HG02642 (cell line): ENCODE data around the gene NAGS.
"Not testable (repeated sequence)": the region's sequence is repeated elsewhere in the genome, so short reads cannot be mapped to it uniquely, and the experiment has no call there.

ENCODE experiments used
- ATAC-seq: cut with Tn5 transposase; IDR thresholded peaks from one replicate; pipeline ENCODE4 v1.9.1; 2021; ENCODE audit warnings: mild to moderate bottlenecking; ENCODE audit not compliant: unreplicated experiment, poor library complexity

Gene NAGS

GRCh38 chr17:44037471-44037870 lies 33.0 kb downstream of the NAGS start:
- no peak for ATAC-seq

DNA sequence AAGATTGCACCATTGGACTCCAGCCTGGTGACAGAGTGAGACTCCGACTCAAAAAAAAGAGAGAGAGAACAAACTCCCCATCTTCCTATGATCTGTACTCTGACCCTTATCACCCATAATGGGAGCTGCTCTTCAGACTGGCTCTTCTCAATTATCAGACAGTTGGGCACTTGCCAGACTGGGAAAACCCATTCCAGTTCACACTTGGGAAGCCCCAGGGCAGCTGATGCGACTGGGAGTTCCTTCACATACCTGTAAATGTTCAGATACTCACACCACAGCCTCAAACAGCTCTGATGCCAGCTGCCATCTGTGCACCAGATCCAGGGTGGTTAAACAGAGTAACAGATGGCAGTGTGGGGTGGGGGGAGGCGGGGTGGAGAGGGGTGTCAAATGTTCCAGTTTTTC lies 34.2 kb downstream of the NAGS start:
- ATAC-seq: no peak

GRCh38 chr17:44039829-44040635 lies 35.6 kb downstream of the NAGS start:
- ATAC-seq: no peak

DNA sequence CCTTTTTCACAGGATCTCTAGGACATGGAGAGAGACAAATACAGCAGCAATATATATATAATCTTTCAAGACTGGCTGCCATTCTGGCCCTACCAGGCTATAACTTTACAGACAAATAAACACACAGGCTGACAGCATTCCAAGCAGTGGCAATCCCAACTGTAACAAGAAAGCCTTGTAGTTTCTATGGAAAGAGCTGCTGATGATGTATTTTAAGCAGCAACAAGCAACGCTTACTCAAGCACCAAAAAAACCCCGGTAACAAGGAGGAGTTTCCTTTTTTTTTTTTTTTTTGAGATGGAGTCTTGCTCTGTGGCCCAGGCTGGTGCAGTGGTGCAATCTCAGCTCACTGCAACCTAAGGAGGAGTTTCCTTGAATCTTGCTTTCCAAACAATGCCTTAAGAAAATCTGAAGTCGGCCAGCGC lies 38.9 kb downstream of the NAGS start:
- ATAC-seq: no peak

DNA sequence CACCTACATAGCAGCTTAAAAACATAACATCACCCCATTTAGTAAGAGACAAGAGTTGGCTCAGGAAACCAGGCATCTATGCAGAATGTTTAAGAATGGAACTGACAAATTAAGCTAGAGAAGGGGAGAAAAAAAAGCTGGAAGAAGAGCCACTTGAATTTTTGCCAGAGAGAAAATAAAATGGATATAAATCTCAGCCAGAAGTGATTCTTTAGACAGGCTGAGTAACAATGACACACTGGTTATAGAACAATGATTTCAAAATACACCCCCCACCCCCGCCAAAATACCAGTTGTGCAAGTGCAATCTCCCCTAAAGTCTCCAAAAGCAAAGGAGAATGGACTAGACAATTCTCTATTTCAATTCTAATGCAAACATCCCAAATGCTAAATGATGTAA lies 39.6 kb downstream of the NAGS start:
- no peak for ATAC-seq

DNA sequence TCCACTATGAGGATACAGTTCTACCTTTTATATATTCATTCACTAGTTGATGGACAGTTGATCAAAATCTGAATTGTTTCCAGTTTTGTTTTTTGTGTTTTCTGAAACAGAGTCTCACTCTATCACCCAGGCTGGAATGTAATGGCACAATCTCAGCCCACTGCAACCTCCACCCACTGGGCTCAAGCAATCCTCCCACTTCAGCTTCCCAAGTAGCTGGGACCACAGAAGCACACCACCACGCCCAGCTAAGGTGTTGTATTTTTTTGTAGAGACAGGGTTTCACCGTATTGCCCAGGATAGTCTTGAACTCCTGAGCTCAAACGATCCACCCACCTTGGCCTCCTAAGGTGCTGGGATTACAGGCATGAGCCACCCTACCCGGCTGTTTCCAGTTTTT lies 41.1 kb downstream of the NAGS start:
- no peak for ATAC-seq

DNA sequence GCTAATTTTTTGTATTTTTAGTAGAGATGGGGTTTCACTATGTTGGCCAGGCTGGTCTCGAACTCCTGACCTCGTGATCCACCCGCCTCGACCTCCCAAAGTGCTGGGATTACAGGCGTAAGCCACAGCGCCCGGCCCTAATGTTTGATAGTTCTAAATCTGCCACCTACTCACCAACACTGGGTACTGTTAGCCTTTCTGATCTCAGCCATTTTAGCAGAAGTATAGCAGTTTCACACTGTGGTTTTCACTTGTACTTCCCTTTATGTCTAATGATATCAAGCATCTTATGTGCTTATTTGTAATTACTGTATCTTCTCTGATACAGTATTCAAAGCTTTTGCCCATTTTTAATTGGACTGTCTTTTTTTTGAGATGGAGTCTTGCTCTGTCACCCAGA lies 42.5 kb downstream of the NAGS start:
- not testable (repeated sequence) for ATAC-seq

DNA sequence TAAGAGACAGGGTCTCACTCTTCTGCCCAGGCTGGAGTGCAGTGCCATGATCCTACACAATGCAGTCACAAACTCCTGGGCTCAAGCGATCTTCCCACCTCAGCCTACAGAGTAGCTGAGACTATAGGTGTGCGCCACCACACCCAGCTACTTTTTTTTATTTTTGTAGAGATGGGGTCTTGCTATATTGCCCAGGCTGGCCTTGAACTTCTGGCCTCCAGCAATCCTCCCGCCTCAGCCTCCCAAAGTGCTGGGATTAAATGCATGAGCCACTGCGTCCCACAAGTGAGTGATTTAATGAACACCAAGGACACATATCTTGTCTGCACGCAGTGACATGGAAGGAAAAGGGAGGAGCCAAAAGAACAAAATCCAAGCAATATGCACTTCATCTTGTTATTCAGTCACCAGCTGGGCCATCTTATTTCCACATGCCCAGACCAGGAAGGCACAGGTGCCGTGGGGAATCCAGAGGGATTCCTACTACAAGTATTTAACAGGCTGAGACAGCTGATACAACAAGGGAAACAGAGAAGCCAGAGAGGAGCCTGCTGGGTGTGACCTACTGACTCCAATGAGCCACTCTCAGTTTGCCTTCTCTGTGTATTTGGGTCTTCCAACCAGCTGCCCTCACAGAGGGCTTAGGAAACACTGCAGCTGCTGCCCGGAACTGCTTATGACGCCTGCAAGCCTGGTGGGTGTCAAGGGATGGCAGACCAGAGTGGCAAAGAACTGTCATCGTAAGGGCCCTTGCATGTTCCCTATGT lies 45.1 kb downstream of the NAGS start:
- ATAC-seq: no peak

GRCh38 chr17:44053125-44053872 lies 48.9 kb downstream of the NAGS start:
- ATAC-seq: no peak
